PC-9 (cell line): ENCODE data around the gene S100A16. TPM values are rescaled to one million over a fixed set of nuclear protein-coding genes. Genes with fewer than 3 reads are reported as not detected.
A peak's percentile ranks its signal among the peaks of the same experiment; 100 is the strongest.

Experiments used
- BruUV-seq: library from RNA; stranded (reverse); fragments of 400-500 nt; replicated peaks from 2 replicates; lab custom pipeline; 2021; lab: Mats Ljungman, UMichigan
- CTCF ChIA-PET: fragments of 300-600 bp; sonication (Branson Sonifier 250); formaldehyde crosslinking; loops from one replicate; lab custom pipeline; 2022; ENCODE audit warnings: antibody characterized with exemption; lab: Charles Lee
- POLR2A ChIA-PET: fragments of 300-600 bp; sonication (Branson Sonifier 250); formaldehyde crosslinking; loops from one replicate; lab custom pipeline; 2022; ENCODE audit warnings: antibody characterized with exemption; ENCODE audit not compliant: unreplicated experiment; lab: Charles Lee
- DNase-seq, 2 experiments: peaks; one replicate each; pipeline versions ENCODE4 v3.0.0 to v3.0.0-alpha.2; 2015 to 2022; ENCODE audit warnings: mixed read lengths in 1 of 2
- H2AFZ ChIP-seq: fragments of 200-600 bp; sonication (generic); 2 replicates; pipeline ENCODE4 v1.8.1; 2017; ENCODE audit warnings: antibody characterized with exemption
- H3F3A ChIP-seq: fragments of 200-600 bp; sonication (generic); 2 replicates; pipeline ENCODE4 v1.8.1; 2017; ENCODE audit warnings: antibody characterized with exemption, mild to moderate bottlenecking, low read depth; ENCODE audit not compliant: insufficient read depth
- H3K27ac ChIP-seq: fragments of 200-600 bp; sonication (generic); 2 replicates; pipeline ENCODE4 v1.6.1; 2016; ENCODE audit warnings: mixed run types
- H3K27me3 ChIP-seq: fragments of 200-600 bp; sonication (generic); 2 replicates; pipeline ENCODE4 v1.6.1; 2016; ENCODE audit warnings: low read depth, mixed run types; ENCODE audit not compliant: insufficient read depth
- H3K36me3 ChIP-seq: fragments of 200-600 bp; sonication (generic); 2 replicates; pipeline ENCODE4 v1.6.1; 2016; ENCODE audit warnings: low read depth, mixed run types
- H3K4me1 ChIP-seq: fragments of 200-600 bp; sonication (generic); replicated peaks from 2 replicates; pipeline ENCODE4 v1.6.1; 2016; ENCODE audit warnings: mixed run types; ENCODE audit not compliant: insufficient read depth
- H3K4me2 ChIP-seq: fragments of 200-600 bp; sonication (generic); 2 replicates; pipeline ENCODE4 v1.6.1; 2017; ENCODE audit warnings: mixed run types
- H3K4me3 ChIP-seq: fragments of 200-600 bp; sonication (generic); 2 replicates; pipeline ENCODE4 v1.6.1; 2016; ENCODE audit warnings: mixed run types
- H3K79me2 ChIP-seq: fragments of 200-600 bp; sonication (generic); 2 replicates; pipeline ENCODE4 v1.6.1; 2017; ENCODE audit warnings: low read depth, mixed run types
- H3K9me2 ChIP-seq: fragments of 200-600 bp; sonication (generic); 2 replicates; pipeline ENCODE4 v1.8.1; 2017; ENCODE audit warnings: mild to moderate bottlenecking; ENCODE audit not compliant: insufficient read depth
- H3K9me3 ChIP-seq: fragments of 200-600 bp; sonication (generic); 2 replicates; pipeline ENCODE4 v1.8.1; 2016; ENCODE audit warnings: low read depth; ENCODE audit not compliant: insufficient read depth
- H4K20me1 ChIP-seq: fragments of 200-600 bp; sonication (generic); 2 replicates; pipeline ENCODE4 v1.8.1; 2017; ENCODE audit not compliant: insufficient read depth
- EZH2 ChIP-seq: fragments of 200-600 bp; sonication (generic); IDR thresholded peaks from 2 replicates; pipeline ENCODE4 v1.8.0; 2017; ENCODE audit warnings: antibody characterized with exemption, low read depth
- intact Hi-C: fragments of 100-400 bp; cut with micrococcal nuclease; formaldehyde crosslinking; loops from one replicate; pipeline ENCODE4 v1.10.0; 2022; ENCODE audit not compliant: unreplicated experiment
- total RNA-seq: library from RNA; stranded (reverse); gene quantifications from 2 replicates; pipeline ENCODE4 v1.2.3, GENCODE V29; 2021
- TF ChIP-seq, protein P1 (sequence below): fragments of 200-600 bp; sonication (generic); conservative IDR thresholded peaks from 2 replicates; pipeline ENCODE4 v1.6.1; 2017; ENCODE audit warnings: mixed run types, antibody characterized with exemption, mild to moderate bottlenecking, moderate library complexity

The S100A16 gene
- total RNA-seq, 1 experiment from 2014 or later: 276 TPM

DNA sequence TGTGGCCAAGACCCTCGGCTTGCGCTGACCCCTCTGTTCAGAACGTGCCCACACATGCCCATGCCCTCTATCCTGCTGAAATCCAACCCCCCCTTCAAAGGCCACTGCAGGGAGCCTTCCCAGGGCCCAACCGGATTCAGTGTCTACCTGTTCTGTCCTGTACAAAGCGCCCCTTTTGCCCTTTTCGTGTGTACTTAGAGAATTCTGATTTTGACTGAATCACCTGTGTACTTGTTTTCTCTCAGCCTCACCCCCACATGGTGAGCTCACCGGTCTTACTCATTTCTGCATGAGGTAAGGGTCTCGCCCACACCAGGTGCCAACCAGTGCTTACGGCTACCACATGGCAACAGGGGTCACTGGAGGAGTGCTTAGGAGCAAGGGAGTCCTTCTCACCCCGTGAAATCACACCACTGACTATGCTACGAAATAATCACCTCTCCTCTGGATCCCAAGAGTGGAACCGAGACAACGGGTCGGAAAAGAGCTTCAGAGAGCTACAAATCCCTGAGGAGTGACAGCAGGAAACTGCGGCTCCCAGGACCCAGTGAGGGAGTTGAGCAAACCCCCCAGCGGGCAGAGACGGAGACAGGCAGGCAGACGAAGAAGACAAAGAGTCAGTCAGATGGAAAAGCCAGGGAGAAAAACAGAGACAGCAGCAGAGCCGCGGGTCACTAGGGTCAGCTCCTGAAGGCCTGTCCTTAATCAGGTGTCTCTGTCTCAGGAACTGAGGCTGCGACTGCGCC lies 45.1 kb downstream of the S100A16 start:
- H3K4me1 ChIP-seq: peaks cover 58% of the 10 kb centered on the region
- no peaks in the 10 kb centered on the region for H3K27me3 ChIP-seq
- peak overlapping the region; percentile 72 for H3K4me2 ChIP-seq
- TF ChIP-seq, protein P1, sequence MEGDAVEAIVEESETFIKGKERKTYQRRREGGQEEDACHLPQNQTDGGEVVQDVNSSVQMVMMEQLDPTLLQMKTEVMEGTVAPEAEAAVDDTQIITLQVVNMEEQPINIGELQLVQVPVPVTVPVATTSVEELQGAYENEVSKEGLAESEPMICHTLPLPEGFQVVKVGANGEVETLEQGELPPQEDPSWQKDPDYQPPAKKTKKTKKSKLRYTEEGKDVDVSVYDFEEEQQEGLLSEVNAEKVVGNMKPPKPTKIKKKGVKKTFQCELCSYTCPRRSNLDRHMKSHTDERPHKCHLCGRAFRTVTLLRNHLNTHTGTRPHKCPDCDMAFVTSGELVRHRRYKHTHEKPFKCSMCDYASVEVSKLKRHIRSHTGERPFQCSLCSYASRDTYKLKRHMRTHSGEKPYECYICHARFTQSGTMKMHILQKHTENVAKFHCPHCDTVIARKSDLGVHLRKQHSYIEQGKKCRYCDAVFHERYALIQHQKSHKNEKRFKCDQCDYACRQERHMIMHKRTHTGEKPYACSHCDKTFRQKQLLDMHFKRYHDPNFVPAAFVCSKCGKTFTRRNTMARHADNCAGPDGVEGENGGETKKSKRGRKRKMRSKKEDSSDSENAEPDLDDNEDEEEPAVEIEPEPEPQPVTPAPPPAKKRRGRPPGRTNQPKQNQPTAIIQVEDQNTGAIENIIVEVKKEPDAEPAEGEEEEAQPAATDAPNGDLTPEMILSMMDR: no peak
- no peak for TF ChIP-seq EZH2
- peak; percentile 71 to 90 for DNase-seq
- H3K79me2 ChIP-seq: no peaks in the 10 kb centered on the region
- peak overlapping the region; percentile 29; the same call in 1 of the 2 replicates for H3K4me3 ChIP-seq
- H3F3A ChIP-seq: peaks cover 33% of the 10 kb centered on the region
- no TSS peak for BruUV-seq
- no peaks in the 10 kb centered on the region for H3K9me3 ChIP-seq
- H3K36me3 ChIP-seq: no peaks in the 10 kb centered on the region
- peak overlapping the region; percentile 97 for H3K27ac ChIP-seq
- H2AFZ ChIP-seq: 0 out of 2 replicates have a peak overlapping the region, but pooled peaks have one; percentile 45
- CTCF ChIA-PET: interaction anchor here (0.8 to 2.9 kb wide), 8 partner anchors 18 to 210 kb away, joined by 4 to 13 read pairs (median 10); partner anchors contain the start of genes S100A13, S100A5, S100A6 and S100A9
- POLR2A ChIA-PET: interaction anchor here (0.5 to 1.7 kb wide), 12 partner anchors 22 to 1404 kb away, joined by 3 to 12 read pairs (median 5); partner anchors contain the start of genes CHTOP and S100A6
- no peaks in the 10 kb centered on the region for H4K20me1 ChIP-seq
- H3K9me2 ChIP-seq: no peaks in the 10 kb centered on the region
- intact Hi-C loops: loop anchor here (1.0 to 10.0 kb wide), 12 partner anchors 19 to 615 kb away; partner anchors contain the start of genes CHTOP, CREB3L4, RAB13 and S100A3

DNA sequence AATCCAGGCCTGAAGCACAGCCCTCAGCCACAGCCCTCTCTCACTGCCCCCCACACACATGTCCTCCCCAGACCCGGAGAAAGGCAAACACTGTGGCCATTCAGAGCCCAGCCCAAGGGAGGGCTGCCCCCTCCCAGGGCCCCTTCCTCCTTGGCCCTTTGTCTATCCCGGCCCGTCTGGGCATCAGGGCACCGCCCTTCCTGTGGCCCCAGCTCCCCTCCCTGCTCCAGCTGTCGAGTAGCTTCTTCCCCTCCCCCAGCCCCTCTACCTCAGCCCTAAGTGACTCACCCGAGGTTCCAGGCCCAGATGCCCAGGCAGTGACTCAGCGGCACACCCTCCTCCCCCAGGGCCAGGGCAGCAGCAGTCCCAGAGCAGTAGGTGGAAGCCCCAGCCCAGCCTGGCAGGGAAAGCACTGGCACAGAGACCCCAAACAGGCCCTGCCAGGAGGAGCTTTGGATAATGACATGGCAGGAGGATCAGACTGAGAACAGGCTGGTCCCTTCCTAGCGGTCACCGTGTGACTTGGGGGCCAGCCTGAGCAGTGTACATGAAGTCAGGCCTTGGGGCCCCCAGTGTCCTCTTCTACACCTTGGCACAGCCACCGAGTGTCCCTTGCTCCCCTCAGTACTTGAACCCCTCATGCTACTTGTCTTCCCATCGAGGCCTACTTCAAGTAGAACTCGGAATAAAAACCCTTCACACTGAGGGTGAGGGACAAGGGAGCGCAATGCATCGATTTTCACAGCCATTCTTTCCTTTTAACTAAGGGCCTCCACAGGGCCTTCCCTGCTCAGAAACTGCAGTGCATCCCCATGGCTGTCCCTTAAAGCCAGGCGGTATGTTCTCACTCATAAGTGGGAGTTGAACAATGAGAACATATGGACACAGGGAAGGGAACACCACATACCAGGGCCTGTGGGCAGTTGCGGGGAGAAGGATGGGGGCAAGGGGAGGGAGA lies 46.2 kb downstream of the S100A16 start:
- no peak for TF ChIP-seq EZH2
- TF ChIP-seq, protein P1: no peak
- ChIA-PET CTCF (interaction anchor here (0.5 to 1.2 kb wide), 9 partner anchors 22 to 1474 kb away, joined by 3 to 6 read pairs (median 4); partner anchors contain the start of genes S100A13, S100A5 and S100A6), POLR2A (interaction anchor here (0.5 to 2.2 kb wide), 22 partner anchors 11 to 1630 kb away, joined by 3 to 26 read pairs (median 5); partner anchors contain the start of genes CHTOP, JTB, RPS27 and S100A14)
- Histone ChIP-seq H3K4me3 (peak overlapping the region; percentile 34; the same call in 1 of the 2 replicates), H3K9me2 (no peaks in the 10 kb centered on the region), H3K27ac (peak overlapping the region; percentile 97), H3K79me2 (no peaks in the 10 kb centered on the region), H3K27me3 (no peaks in the 10 kb centered on the region), H2AFZ (no peak overlapping the region), H4K20me1 (no peaks in the 10 kb centered on the region), H3K4me1 (peaks cover 56% of the 10 kb centered on the region), H3F3A (peaks cover 34% of the 10 kb centered on the region), H3K4me2 (peak overlapping the region; percentile 72), H3K9me3 (no peaks in the 10 kb centered on the region), H3K36me3 (no peaks in the 10 kb centered on the region)
- intact Hi-C loops: loop anchor here (2.0 to 10.0 kb wide), 4 partner anchors 18 to 421 kb away; partner anchors contain the start of genes CREB3L4, RAB13, S100A3 and SLC39A1
- TSS peak; percentile 82 for BruUV-seq
- DNase-seq: peak; percentile 96 to 98
